ENCODE measurements around the gene DUSP2.

DUSP2 gene

GRCh38 chr2:96098900-96099590 is 46.2 kb downstream of the DUSP2 start:
- no peak for DNase-seq

DNA sequence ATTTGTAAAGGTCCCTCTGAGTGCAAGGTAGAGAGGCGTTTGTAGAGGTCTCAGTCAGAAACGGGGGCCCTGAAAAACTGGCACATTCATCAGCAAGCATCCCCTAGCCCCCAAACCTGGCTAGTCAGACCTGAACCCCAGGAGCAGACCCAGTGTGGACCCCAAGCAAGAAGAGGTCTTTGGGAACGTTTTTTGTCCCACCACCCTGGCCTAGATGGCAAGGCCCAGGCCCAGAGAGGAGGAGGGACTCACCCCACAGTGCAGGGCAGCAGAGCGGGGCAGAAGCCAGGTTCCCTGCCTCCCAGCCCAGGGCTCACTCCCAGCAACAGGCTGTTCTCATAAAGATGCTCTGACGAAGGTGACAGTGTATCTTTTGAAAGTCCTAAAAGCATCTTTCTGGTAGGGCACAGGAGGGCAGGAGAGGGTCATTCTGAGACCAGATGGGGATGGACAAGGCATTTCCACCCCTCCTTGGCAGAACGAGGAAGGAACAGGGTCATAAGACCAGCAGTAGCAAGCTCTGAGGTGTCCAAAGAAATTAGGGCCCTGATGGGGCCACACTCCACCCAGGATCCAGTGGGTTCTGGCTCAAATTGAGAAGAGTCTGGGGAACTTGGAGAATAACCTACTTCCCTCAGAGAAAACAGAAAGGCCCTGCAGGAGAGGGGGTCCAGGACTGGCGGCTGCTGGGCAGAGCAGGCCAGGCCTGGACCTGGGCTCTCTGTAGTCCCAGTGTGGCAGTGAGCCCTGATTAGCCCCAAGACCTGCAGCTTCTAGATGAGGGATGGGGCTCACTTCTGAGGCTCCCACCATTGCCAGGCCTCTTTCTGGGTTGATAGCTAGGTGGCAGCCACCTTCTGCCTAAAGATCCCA is 47.1 kb downstream of the DUSP2 start:
- DNase-seq: no peak

DNA sequence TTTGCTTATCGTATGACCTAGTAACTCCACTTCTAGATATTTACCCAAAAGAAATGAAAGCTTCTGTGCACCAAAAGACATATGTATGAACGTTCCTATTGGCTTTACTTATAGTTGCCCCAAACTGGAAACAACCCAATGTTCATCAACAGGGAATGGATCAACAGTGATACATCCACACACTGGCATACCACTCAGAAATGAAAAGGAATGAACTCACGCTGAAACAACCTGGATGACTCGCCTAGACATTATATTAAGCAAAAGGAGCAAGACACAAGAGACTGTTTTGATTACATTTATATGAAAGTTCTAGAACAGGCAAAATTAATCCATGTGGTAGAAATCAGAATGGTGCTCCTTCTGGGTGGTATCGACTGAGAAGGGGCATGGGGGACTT is 47.8 kb downstream of the DUSP2 start:
- no peak for DNase-seq

GRCh38 chr2:96095116-96095636 is 50.1 kb downstream of the DUSP2 start:
- DNase-seq: no peak

- DNase-seq: no peak
These were observed 51.7 kb downstream of the DUSP2 start for GRCh38 chr2:96093528-96093927.

Data from fibroblast of skin of right quadriceps (primary cell).